ENCODE data around the gene OR7A10. TPM values are rescaled to one million over a fixed set of nuclear protein-coding genes. Genes with fewer than 3 reads are reported as not detected.

Gene OR7A10
- total and polyA plus RNA-seq, 8 donors = not detected

GRCh38 chr19:14809272-14810057 lies 39.3 kb downstream of the OR7A10 start:
- Histone ChIP-seq H3K9me3 (peaks cover 0 to 4% (median 0%) of the 10 kb centered on the region in 4 donors), H3K27ac (no peak overlapping the region), H3K4me3 (no peak overlapping the region), H3K4me1 (peaks cover 0 to 3% (median 0%) of the 10 kb centered on the region in 4 donors), H3K27me3 (no peaks in the 10 kb centered on the region), H3K36me3 (no peaks in the 10 kb centered on the region)
- no peak for DNase-seq
- intact Hi-C loops (cut with DNase I; ENCODE audit: low total_unique reads) = no loop called here
- 46 to 58% (median 56%) methylated on average over 9 of the region's 9 CpGs for WGBS, 5 donors
- TF ChIP-seq CTCF (IDR thresholded peaks at IDR 0.05) (no peak), EP300 (IDR thresholded peaks at IDR 0.05) (no peak), POLR2A (IDR thresholded peaks at IDR 0.05) (no peak), POLR2AphosphoS5 (IDR thresholded peaks at IDR 0.05) (no peak)

GRCh38 chr19:14804765-14805164 lies 44.0 kb downstream of the OR7A10 start:
- Histone ChIP-seq H3K4me1 (peaks cover 0 to 3% (median 0%) of the 10 kb centered on the region in 4 donors), H3K4me3 (no peak overlapping the region), H3K36me3 (no peaks in the 10 kb centered on the region), H3K9me3 (peaks cover 0 to 4% (median 0%) of the 10 kb centered on the region in 4 donors), H3K27ac (no peak overlapping the region), H3K27me3 (no peaks in the 10 kb centered on the region)
- intact Hi-C loops (cut with DNase I; ENCODE audit: low total_unique reads) = no loop called here
- DNase-seq = no peak
- TF ChIP-seq EP300 (IDR thresholded peaks at IDR 0.05) = no peak
- TF ChIP-seq CTCF (IDR thresholded peaks at IDR 0.05) = no peak
- TF ChIP-seq POLR2AphosphoS5 (IDR thresholded peaks at IDR 0.05) = no peak
- no peak for TF ChIP-seq POLR2A (IDR thresholded peaks at IDR 0.05)
- WGBS, 5 donors = 83 to 88% (median 86%) methylated on average over 3 of the region's 3 CpGs

- no peak for DNase-seq
- 43 to 63% (median 56%) methylated on average over 5 of the region's 5 CpGs for WGBS, 5 donors
- H3K36me3 ChIP-seq = no peaks in the 10 kb centered on the region
Measured at GRCh38 chr19:14798760-14799159, 50.0 kb downstream of the OR7A10 start.

GRCh38 chr19:14796021-14796420 lies 52.7 kb downstream of the OR7A10 start:
- no peaks in the 10 kb centered on the region for H3K36me3 ChIP-seq
- no peaks in the 10 kb centered on the region for H3K9me3 ChIP-seq
- TF ChIP-seq EP300 (IDR thresholded peaks at IDR 0.05) (no peak), POLR2AphosphoS5 (IDR thresholded peaks at IDR 0.05) (no peak), POLR2A (IDR thresholded peaks at IDR 0.05) (no peak), CTCF (IDR thresholded peaks at IDR 0.05) (no peak)
- no peak overlapping the region for H3K4me3 ChIP-seq
- no peaks in the 10 kb centered on the region for H3K4me1 ChIP-seq
- WGBS, 5 donors = 89 to 94% (median 94%) methylated on average over 9 to 11 of the region's 11 CpGs
- intact Hi-C loops (cut with DNase I; ENCODE audit: low total_unique reads) = no loop called here
- peaks cover 0 to 13% (median 0%) of the 10 kb centered on the region in 3 donors for H3K27me3 ChIP-seq
- H3K27ac ChIP-seq = no peak overlapping the region
- no peak for DNase-seq

More at GRCh38 chr19:14798760-14799159, 50.0 kb downstream of the OR7A10 start:
- intact Hi-C loops (cut with DNase I; ENCODE audit: low total_unique reads) = no loop called here
- Histone ChIP-seq H3K4me3 (no peak overlapping the region), H3K27ac (no peak overlapping the region), H3K4me1 (no peaks in the 10 kb centered on the region), H3K27me3 (peaks cover 0 to 13% (median 0%) of the 10 kb centered on the region in 3 donors), H3K9me3 (no peaks in the 10 kb centered on the region)
- TF ChIP-seq CTCF (IDR thresholded peaks at IDR 0.05) (no peak), EP300 (IDR thresholded peaks at IDR 0.05) (no peak), POLR2A (IDR thresholded peaks at IDR 0.05) (no peak), POLR2AphosphoS5 (IDR thresholded peaks at IDR 0.05) (no peak)

All from stomach (tissue), 9 donors.